DND-41 (cell line): ENCODE data around the gene BCAS3.

Source experiments
- ATAC-seq: fragments of 200-7000 bp; cut with Tn5 transposase; 3 replicates; pipeline ENCODE4 v1.9.1; 2021; ENCODE audit warnings: low read depth; ENCODE audit not compliant: insufficient read depth
- DNase-seq: peaks from one replicate; pipeline ENCODE4 v3.0.0-alpha.2; 2020
- H2AFZ ChIP-seq: 2 replicates; pipeline ENCODE4 v1.6.0; 2012; ENCODE audit warnings: low read depth, low read length
- H3K27ac ChIP-seq: 2 replicates; pipeline ENCODE4 v1.5.1; 2012; ENCODE audit warnings: low read length, inconsistent platforms
- H3K27me3 ChIP-seq: fragments of 200-600 bp; sonication (generic); 2 replicates; pipeline ENCODE4 v1.6.0; 2012; ENCODE audit warnings: low read length, mild to moderate bottlenecking, inconsistent platforms; ENCODE audit not compliant: insufficient read depth, poor library complexity
- H3K36me3 ChIP-seq: 2 replicates; pipeline ENCODE4 v1.5.1; 2012; ENCODE audit warnings: low read length, inconsistent platforms; ENCODE audit not compliant: insufficient read depth
- H3K4me1 ChIP-seq: 2 replicates; pipeline ENCODE4 v1.5.1; 2012; ENCODE audit warnings: mild to moderate bottlenecking, low read length; ENCODE audit not compliant: insufficient read depth
- H3K4me2 ChIP-seq: 2 replicates; pipeline ENCODE4 v1.6.0; 2012; ENCODE audit warnings: mild to moderate bottlenecking, moderate library complexity, low read length, inconsistent platforms; ENCODE audit not compliant: insufficient read depth
- H3K4me3 ChIP-seq, 2 experiments: fragments of 200-600 bp in 1 of 2; shearing (Covaris generic) in 1 of 2; 2 replicates each; pipeline ENCODE4 v1.5.1; 2012 to 2016; ENCODE audit warnings: inconsistent platforms in 2 of 2, low read length in 2 of 2, mild to moderate bottlenecking in 2 of 2, low read depth in 1 of 2, moderate library complexity in 1 of 2
- H3K79me2 ChIP-seq: 2 replicates; pipeline ENCODE4 v1.6.0; 2012; ENCODE audit warnings: low read length, inconsistent platforms; ENCODE audit not compliant: insufficient read depth
- H3K9ac ChIP-seq: 2 replicates; pipeline ENCODE4 v1.6.0; 2012; ENCODE audit warnings: low read depth, mild to moderate bottlenecking, inconsistent platforms, low read length, moderate library complexity
- H3K9me3 ChIP-seq: 2 replicates; pipeline ENCODE4 v1.5.1; 2012; ENCODE audit warnings: low read length, moderate library complexity, mild to moderate bottlenecking, inconsistent platforms; ENCODE audit not compliant: insufficient read depth, severe bottlenecking
- H4K20me1 ChIP-seq: 2 replicates; pipeline ENCODE4 v1.6.0; 2012; ENCODE audit warnings: low read length; ENCODE audit not compliant: insufficient read depth
- EZH2 ChIP-seq: IDR thresholded peaks from 3 replicates; pipeline ENCODE4 v1.6.1; 2012; ENCODE audit warnings: borderline replicate concordance, low read depth, mild to moderate bottlenecking, moderate library complexity, low read length, inconsistent platforms; ENCODE audit not compliant: severe bottlenecking
- TF ChIP-seq, protein P1 (sequence below): IDR thresholded peaks from 2 replicates; pipeline ENCODE4 v1.5.1; 2012; ENCODE audit warnings: borderline replicate concordance, low read length, moderate library complexity, mild to moderate bottlenecking; ENCODE audit not compliant: poor library complexity, severe bottlenecking; ENCODE audit errors: extremely low read depth

BCAS3 gene

GRCh38 chr17:61299517-61300513 lies 622.2 kb downstream of the BCAS3 start:
- H3K4me3 ChIP-seq = no peak overlapping the region
- H3K27me3 ChIP-seq = no peaks in the 10 kb centered on the region
- no peak overlapping the region for H3K4me2 ChIP-seq
- no peaks in the 10 kb centered on the region for H3K9me3 ChIP-seq
- no peaks in the 10 kb centered on the region for H3K36me3 ChIP-seq
- no peak for TF ChIP-seq EZH2
- TF ChIP-seq, protein P1, sequence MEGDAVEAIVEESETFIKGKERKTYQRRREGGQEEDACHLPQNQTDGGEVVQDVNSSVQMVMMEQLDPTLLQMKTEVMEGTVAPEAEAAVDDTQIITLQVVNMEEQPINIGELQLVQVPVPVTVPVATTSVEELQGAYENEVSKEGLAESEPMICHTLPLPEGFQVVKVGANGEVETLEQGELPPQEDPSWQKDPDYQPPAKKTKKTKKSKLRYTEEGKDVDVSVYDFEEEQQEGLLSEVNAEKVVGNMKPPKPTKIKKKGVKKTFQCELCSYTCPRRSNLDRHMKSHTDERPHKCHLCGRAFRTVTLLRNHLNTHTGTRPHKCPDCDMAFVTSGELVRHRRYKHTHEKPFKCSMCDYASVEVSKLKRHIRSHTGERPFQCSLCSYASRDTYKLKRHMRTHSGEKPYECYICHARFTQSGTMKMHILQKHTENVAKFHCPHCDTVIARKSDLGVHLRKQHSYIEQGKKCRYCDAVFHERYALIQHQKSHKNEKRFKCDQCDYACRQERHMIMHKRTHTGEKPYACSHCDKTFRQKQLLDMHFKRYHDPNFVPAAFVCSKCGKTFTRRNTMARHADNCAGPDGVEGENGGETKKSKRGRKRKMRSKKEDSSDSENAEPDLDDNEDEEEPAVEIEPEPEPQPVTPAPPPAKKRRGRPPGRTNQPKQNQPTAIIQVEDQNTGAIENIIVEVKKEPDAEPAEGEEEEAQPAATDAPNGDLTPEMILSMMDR = no peak
- no peak overlapping the region for H2AFZ ChIP-seq
- H3K79me2 ChIP-seq = no peaks in the 10 kb centered on the region
- ATAC-seq (no peak), DNase-seq (no peak)
- no peak overlapping the region for H3K9ac ChIP-seq
- no peaks in the 10 kb centered on the region for H4K20me1 ChIP-seq
- H3K4me1 ChIP-seq = no peaks in the 10 kb centered on the region
- no peak overlapping the region for H3K27ac ChIP-seq

- H3K36me3 ChIP-seq = no peaks in the 10 kb centered on the region
Observed at GRCh38 chr17:61302953-61303816, 625.5 kb downstream of the BCAS3 start.

DNA sequence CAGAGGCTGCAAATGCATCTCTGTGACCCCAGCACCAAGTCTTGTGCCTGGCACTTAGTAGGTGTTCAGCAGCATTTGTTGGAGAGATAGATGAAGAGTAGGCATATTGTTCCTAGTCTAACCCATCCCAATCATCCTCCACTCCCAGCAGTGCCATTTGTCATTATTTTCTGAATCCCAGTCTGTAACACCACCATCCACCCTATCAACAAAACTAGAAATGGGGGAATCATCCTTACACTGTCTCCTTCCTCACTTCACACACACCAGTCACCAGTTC lies 626.1 kb downstream of the BCAS3 start:
- H3K4me1 ChIP-seq = no peaks in the 10 kb centered on the region
- no peaks in the 10 kb centered on the region for H3K79me2 ChIP-seq
- H3K9me3 ChIP-seq = no peaks in the 10 kb centered on the region
- ATAC-seq = no peak
- no peak overlapping the region for H3K9ac ChIP-seq
- no peaks in the 10 kb centered on the region for H3K36me3 ChIP-seq
- TF ChIP-seq, protein P1 = no peak
- TF ChIP-seq EZH2 = no peak
- no peak overlapping the region for H3K4me2 ChIP-seq
- no peak overlapping the region for H2AFZ ChIP-seq
- H4K20me1 ChIP-seq = no peaks in the 10 kb centered on the region
- no peak overlapping the region for H3K27ac ChIP-seq
- no peak overlapping the region for H3K4me3 ChIP-seq
- DNase-seq = no peak
- no peaks in the 10 kb centered on the region for H3K27me3 ChIP-seq

More at GRCh38 chr17:61302953-61303816, 625.5 kb downstream of the BCAS3 start:
- TF ChIP-seq, protein P1 = no peak
- TF ChIP-seq EZH2 = no peak
- H3K9me3 ChIP-seq = no peaks in the 10 kb centered on the region
- no peaks in the 10 kb centered on the region for H3K27me3 ChIP-seq
- no peak for DNase-seq
- no peak for ATAC-seq
- no peak overlapping the region for H3K4me2 ChIP-seq
- no peak overlapping the region for H3K27ac ChIP-seq
- H3K79me2 ChIP-seq = no peaks in the 10 kb centered on the region
- no peaks in the 10 kb centered on the region for H3K4me1 ChIP-seq
- H3K4me3 ChIP-seq = no peak overlapping the region
- no peaks in the 10 kb centered on the region for H4K20me1 ChIP-seq
- H2AFZ ChIP-seq = no peak overlapping the region
- H3K9ac ChIP-seq = no peak overlapping the region
